CD1c-positive myeloid dendritic cell (primary cell): ENCODE measurements around the gene CMTM7.

Experiments used
- DNase-seq: peaks from one replicate; pipeline ENCODE4 v3.0.0-alpha.2; 2016; ENCODE audit errors: extremely low spot score

The CMTM7 gene

GRCh38 chr3:32488474-32489008 is 96.9 kb downstream of the CMTM7 start:
- DNase-seq: no peak

GRCh38 chr3:32492684-32493436 is 101.2 kb downstream of the CMTM7 start:
- no peak for DNase-seq

GRCh38 chr3:32493437-32494414 is 102.1 kb downstream of the CMTM7 start:
- peak; percentile 83 for DNase-seq

- no peak for DNase-seq
Measured at GRCh38 chr3:32495085-32495484, 103.4 kb downstream of the CMTM7 start.

GRCh38 chr3:32495609-32496008 is 104.0 kb downstream of the CMTM7 start:
- DNase-seq: no peak

- DNase-seq: peak; percentile 54
Measured at GRCh38 chr3:32498252-32498651, 106.6 kb downstream of the CMTM7 start.

- DNase-seq: no peak
Measured at GRCh38 chr3:32498992-32499391, 107.3 kb downstream of the CMTM7 start.

GRCh38 chr3:32499585-32499984 is 107.9 kb downstream of the CMTM7 start:
- DNase-seq: no peak

GRCh38 chr3:32500231-32500630 is 108.6 kb downstream of the CMTM7 start:
- no peak for DNase-seq

- peak; percentile 58 for DNase-seq
Measured at GRCh38 chr3:32500880-32501782, 109.5 kb downstream of the CMTM7 start.

- no peak for DNase-seq
Measured at GRCh38 chr3:32501783-32502117, 110.1 kb downstream of the CMTM7 start.

- DNase-seq: peak; percentile 88
Measured at GRCh38 chr3:32502118-32502945, 110.7 kb downstream of the CMTM7 start, which contains the start of gene CMTM6. CMTM6 (minus strand) TSS chr3:32502852; CDS start chr3:32502745, 107 bp downstream.

- no peak for DNase-seq
Measured at GRCh38 chr3:32502946-32503286, 111.3 kb downstream of the CMTM7 start.
